ENCODE results near the gene CACNA1E.
A peak's percentile ranks its signal among the peaks of the same experiment; 100 is the strongest.

Gene CACNA1E

GRCh38 chr1:181443231-181443853, 40.0 kb upstream of the CACNA1E start:
- H2AK5ac ChIP-seq (ENCODE audit: low read length): no peak overlapping the region
- H3K79me1 ChIP-seq (ENCODE audit: low read length): no peaks in the 10 kb centered on the region
- H3K4me1 ChIP-seq (ENCODE audit: control insufficient read depth, low read depth, low read length): no peaks in the 10 kb centered on the region
- H3K27ac ChIP-seq (ENCODE audit: low read depth, low read length): no peak overlapping the region
- H2BK5ac ChIP-seq (ENCODE audit: low read length): no peak overlapping the region
- no peaks in the 10 kb centered on the region for H3K79me2 ChIP-seq (ENCODE audit: control insufficient read depth, insufficient read depth, low read length)
- no peak overlapping the region for H3K56ac ChIP-seq (ENCODE audit: low read length)
- no peak overlapping the region for H3K4ac ChIP-seq (ENCODE audit: low read depth, low read length)
- H3K18ac ChIP-seq (ENCODE audit: low read length): no peak overlapping the region
- no peaks in the 10 kb centered on the region for H3K36me3 ChIP-seq (ENCODE audit: control insufficient read depth, insufficient read depth, low read length)
- no peak overlapping the region for H3K4me2 ChIP-seq (ENCODE audit: low read length)
- DNase-seq: no peak
- H3K23ac ChIP-seq (ENCODE audit: low read length): no peak overlapping the region
- no peak overlapping the region for H4K5ac ChIP-seq (ENCODE audit: low read length)
- no peak overlapping the region for H3K9ac ChIP-seq (ENCODE audit: low read length)
- H3K4me3 ChIP-seq (ENCODE audit: low read length): no peak overlapping the region
- no peaks in the 10 kb centered on the region for H3K27me3 ChIP-seq (ENCODE audit: insufficient read depth, low read length, poor library complexity)
- no CpG with 5 or more reads among the region's 3 CpGs for WGBS (ENCODE audit: extremely low coverage, insufficient coverage, low lambda C conversion rate)
- no peak overlapping the region for H2BK15ac ChIP-seq (replicated peaks; ENCODE audit: low read depth)
- H2BK120ac ChIP-seq (ENCODE audit: low read depth, low read length): no peak overlapping the region
- no peak overlapping the region for H4K8ac ChIP-seq (ENCODE audit: low read depth, low read length)

GRCh38 chr1:181445436-181445835, 37.9 kb upstream of the CACNA1E start:
- no peak overlapping the region for H3K23ac ChIP-seq (ENCODE audit: low read length)
- H4K8ac ChIP-seq (ENCODE audit: low read depth, low read length): no peak overlapping the region
- H3K4me3 ChIP-seq (ENCODE audit: low read length): no peak overlapping the region
- H3K79me2 ChIP-seq (ENCODE audit: control insufficient read depth, insufficient read depth, low read length): no peaks in the 10 kb centered on the region
- H2BK120ac ChIP-seq (ENCODE audit: low read depth, low read length): no peak overlapping the region
- no peak overlapping the region for H4K5ac ChIP-seq (ENCODE audit: low read length)
- no peaks in the 10 kb centered on the region for H3K4me1 ChIP-seq (ENCODE audit: control insufficient read depth, low read depth, low read length)
- H3K4ac ChIP-seq (ENCODE audit: low read depth, low read length): no peak overlapping the region
- H2BK15ac ChIP-seq (replicated peaks; ENCODE audit: low read depth): no peak overlapping the region
- H3K18ac ChIP-seq (ENCODE audit: low read length): no peak overlapping the region
- no peak for DNase-seq
- no peak overlapping the region for H3K9ac ChIP-seq (ENCODE audit: low read length)
- no peaks in the 10 kb centered on the region for H3K79me1 ChIP-seq (ENCODE audit: low read length)
- H2AK5ac ChIP-seq (ENCODE audit: low read length): no peak overlapping the region
- no peak overlapping the region for H3K56ac ChIP-seq (ENCODE audit: low read length)
- H2BK5ac ChIP-seq (ENCODE audit: low read length): no peak overlapping the region
- no peaks in the 10 kb centered on the region for H3K27me3 ChIP-seq (ENCODE audit: insufficient read depth, low read length, poor library complexity)
- no peak overlapping the region for H3K4me2 ChIP-seq (ENCODE audit: low read length)
- no peak overlapping the region for H3K27ac ChIP-seq (ENCODE audit: low read depth, low read length)
- no peaks in the 10 kb centered on the region for H3K36me3 ChIP-seq (ENCODE audit: control insufficient read depth, insufficient read depth, low read length)

- Histone ChIP-seq H3K79me1 (ENCODE audit: low read length) (no peaks in the 10 kb centered on the region), H3K27me3 (ENCODE audit: insufficient read depth, low read length, poor library complexity) (no peaks in the 10 kb centered on the region), H3K79me2 (ENCODE audit: control insufficient read depth, insufficient read depth, low read length) (no peaks in the 10 kb centered on the region), H3K23ac (ENCODE audit: low read length) (no peak overlapping the region), H3K4me1 (ENCODE audit: control insufficient read depth, low read depth, low read length) (no peaks in the 10 kb centered on the region), H3K9ac (ENCODE audit: low read length) (no peak overlapping the region), H2BK120ac (ENCODE audit: low read depth, low read length) (no peak overlapping the region), H2AK5ac (ENCODE audit: low read length) (no peak overlapping the region), H2BK5ac (ENCODE audit: low read length) (no peak overlapping the region), H3K4ac (ENCODE audit: low read depth, low read length) (no peak overlapping the region), H3K18ac (ENCODE audit: low read length) (no peak overlapping the region), H4K8ac (ENCODE audit: low read depth, low read length) (no peak overlapping the region), H3K27ac (ENCODE audit: low read depth, low read length) (no peak overlapping the region), H2BK15ac (replicated peaks; ENCODE audit: low read depth) (no peak overlapping the region), H3K4me3 (ENCODE audit: low read length) (no peak overlapping the region), H3K36me3 (ENCODE audit: control insufficient read depth, insufficient read depth, low read length) (no peaks in the 10 kb centered on the region), H3K56ac (ENCODE audit: low read length) (no peak overlapping the region), H4K5ac (ENCODE audit: low read length) (no peak overlapping the region), H3K4me2 (ENCODE audit: low read length) (no peak overlapping the region)
- DNase-seq: peak; percentile 64
- WGBS (ENCODE audit: extremely low coverage, insufficient coverage, low lambda C conversion rate): no CpG with 5 or more reads among the region's 3 CpGs
Measured at GRCh38 chr1:181448461-181448860, 34.9 kb upstream of the CACNA1E start.

GRCh38 chr1:181451661-181452230, 31.6 kb upstream of the CACNA1E start:
- Histone ChIP-seq H3K27ac (ENCODE audit: low read depth, low read length) (peak overlapping the region; percentile 47), H4K5ac (ENCODE audit: low read length) (no peak overlapping the region), H2BK5ac (ENCODE audit: low read length) (no peak overlapping the region)

GRCh38 chr1:181452746-181453145, 30.6 kb upstream of the CACNA1E start:
- H3K79me1 ChIP-seq (ENCODE audit: low read length): no peaks in the 10 kb centered on the region
- no peak overlapping the region for H4K8ac ChIP-seq (ENCODE audit: low read depth, low read length)
- H3K56ac ChIP-seq (ENCODE audit: low read length): no peak overlapping the region
- H3K27me3 ChIP-seq (ENCODE audit: insufficient read depth, low read length, poor library complexity): no peaks in the 10 kb centered on the region
- H3K18ac ChIP-seq (ENCODE audit: low read length): no peak overlapping the region
- H3K23ac ChIP-seq (ENCODE audit: low read length): no peak overlapping the region
- no peaks in the 10 kb centered on the region for H3K36me3 ChIP-seq (ENCODE audit: control insufficient read depth, insufficient read depth, low read length)
- H2BK120ac ChIP-seq (ENCODE audit: low read depth, low read length): no peak overlapping the region
- no peak overlapping the region for H2BK5ac ChIP-seq (ENCODE audit: low read length)
- no peaks in the 10 kb centered on the region for H3K79me2 ChIP-seq (ENCODE audit: control insufficient read depth, insufficient read depth, low read length)
- H4K5ac ChIP-seq (ENCODE audit: low read length): no peak overlapping the region
- no peaks in the 10 kb centered on the region for H3K4me1 ChIP-seq (ENCODE audit: control insufficient read depth, low read depth, low read length)
- H3K27ac ChIP-seq (ENCODE audit: low read depth, low read length): peak overlapping the region; percentile 58
- no peak for DNase-seq
- no peak overlapping the region for H3K4ac ChIP-seq (ENCODE audit: low read depth, low read length)
- no peak overlapping the region for H3K4me2 ChIP-seq (ENCODE audit: low read length)
- H2BK15ac ChIP-seq (replicated peaks; ENCODE audit: low read depth): no peak overlapping the region
- WGBS (ENCODE audit: extremely low coverage, insufficient coverage, low lambda C conversion rate): no CpG with 5 or more reads among the region's 3 CpGs
- H3K4me3 ChIP-seq (ENCODE audit: low read length): no peak overlapping the region
- H2AK5ac ChIP-seq (ENCODE audit: low read length): no peak overlapping the region
- no peak overlapping the region for H3K9ac ChIP-seq (ENCODE audit: low read length)

More at GRCh38 chr1:181451661-181452230, 31.6 kb upstream of the CACNA1E start:
- peak; percentile 39 for DNase-seq
- Histone ChIP-seq H3K4ac (ENCODE audit: low read depth, low read length) (no peak overlapping the region), H3K9ac (ENCODE audit: low read length) (no peak overlapping the region), H3K27me3 (ENCODE audit: insufficient read depth, low read length, poor library complexity) (no peaks in the 10 kb centered on the region), H2AK5ac (ENCODE audit: low read length) (no peak overlapping the region), H3K56ac (ENCODE audit: low read length) (no peak overlapping the region), H2BK120ac (ENCODE audit: low read depth, low read length) (no peak overlapping the region), H2BK15ac (replicated peaks; ENCODE audit: low read depth) (no peak overlapping the region), H3K36me3 (ENCODE audit: control insufficient read depth, insufficient read depth, low read length) (no peaks in the 10 kb centered on the region), H3K4me2 (ENCODE audit: low read length) (no peak overlapping the region), H4K8ac (ENCODE audit: low read depth, low read length) (no peak overlapping the region), H3K4me1 (ENCODE audit: control insufficient read depth, low read depth, low read length) (no peaks in the 10 kb centered on the region), H3K79me1 (ENCODE audit: low read length) (no peaks in the 10 kb centered on the region), H3K4me3 (ENCODE audit: low read length) (no peak overlapping the region), H3K23ac (ENCODE audit: low read length) (no peak overlapping the region), H3K18ac (ENCODE audit: low read length) (no peak overlapping the region), H3K79me2 (ENCODE audit: control insufficient read depth, insufficient read depth, low read length) (no peaks in the 10 kb centered on the region)
- no CpG with 5 or more reads among the region's 4 CpGs for whole genome bisulfite sequencing (ENCODE audit: extremely low coverage, insufficient coverage, low lambda C conversion rate)
